Measurements from ENCODE around the gene GPNMB. TPM values are rescaled to one million over a fixed set of nuclear protein-coding genes. Genes with fewer than 3 reads are reported as not detected.
"Not testable (repeated sequence)": the region's sequence is repeated elsewhere in the genome, so short reads cannot be mapped to it uniquely, and the experiment has no call there.

GPNMB gene
- total RNA-seq, 1 donor from 2014 or later, result 145 TPM

DNA sequence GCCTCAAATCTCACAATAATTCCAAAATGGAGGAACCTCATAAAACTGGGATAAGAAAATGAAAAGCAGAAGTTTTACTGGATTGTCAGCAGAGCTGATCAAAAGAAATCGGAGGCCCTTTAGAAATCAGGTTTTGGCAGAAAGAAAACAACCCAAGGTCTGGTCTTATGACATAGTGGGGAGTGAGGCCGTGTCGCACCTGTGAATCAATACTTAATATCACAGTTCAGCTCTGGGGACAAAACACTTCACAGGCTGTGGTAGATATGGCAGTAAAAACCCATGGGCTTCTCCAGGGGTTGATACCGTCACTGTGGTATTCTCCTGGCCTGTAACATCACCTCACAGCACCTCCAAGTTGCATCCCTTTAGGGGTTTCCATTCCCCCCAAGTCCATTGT is 46.0 kb downstream of the GPNMB start:
- DNase-seq (ENCODE audit: low spot score) (no peak), ATAC-seq (no peak)

GRCh38 chr7:23293500-23294073 is 47.0 kb downstream of the GPNMB start:
- intact Hi-C loops (cut with DNase I), result no loop called here
- no peak for DNase-seq (ENCODE audit: low spot score)
- ATAC-seq, result no peak

More for the DNA sequence above, 46.0 kb downstream of the GPNMB start:
- intact Hi-C loops (cut with DNase I), result no loop called here

DNA sequence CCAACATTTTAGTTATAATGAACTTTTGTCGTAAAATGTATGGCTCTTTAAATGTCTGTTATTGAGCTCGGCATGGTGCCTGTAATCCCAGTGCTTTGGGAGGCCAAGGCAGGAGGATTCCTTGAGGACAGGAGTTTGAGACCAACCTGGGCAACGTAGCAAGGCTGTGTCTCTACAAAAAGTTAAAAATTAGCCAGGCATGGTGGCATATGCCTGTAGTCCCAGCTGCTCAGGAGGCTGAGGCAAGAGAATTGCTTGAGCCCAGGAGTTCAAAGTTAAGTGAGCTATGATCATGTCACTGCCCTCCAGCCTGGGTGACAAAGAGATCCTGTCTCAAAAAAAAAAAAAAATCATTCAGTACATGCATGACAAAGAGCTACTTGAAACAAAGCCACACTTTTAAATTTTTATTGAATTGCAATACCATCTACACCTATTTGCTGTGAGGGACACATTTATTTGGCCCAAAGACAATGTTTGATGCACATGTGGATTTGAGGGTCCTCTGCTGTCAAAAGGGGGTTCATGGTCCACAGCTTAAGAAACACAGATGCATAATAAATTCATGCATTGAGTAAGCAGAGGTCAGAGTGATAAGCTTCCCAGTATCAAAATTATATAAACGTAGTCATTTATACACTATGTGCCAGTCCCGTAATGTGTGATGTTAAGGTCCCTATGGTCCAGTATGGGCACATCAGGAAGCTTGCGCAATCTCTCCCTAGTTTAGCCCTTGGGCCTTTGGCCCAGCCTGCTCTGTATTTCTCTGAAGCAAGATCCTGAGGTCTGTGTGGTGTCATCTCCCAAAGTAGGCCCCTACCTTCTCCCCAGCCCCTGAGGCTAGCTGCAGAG is 48.2 kb downstream of the GPNMB start:
- DNase-seq (ENCODE audit: low spot score), result no peak
- ATAC-seq, result no peak
- intact Hi-C loops (cut with DNase I), result no loop called here

GRCh38 chr7:23295401-23295697 is 48.8 kb downstream of the GPNMB start:
- no peak for ATAC-seq
- intact Hi-C loops (cut with DNase I), result no loop called here
- no peak for DNase-seq (ENCODE audit: low spot score)

DNA sequence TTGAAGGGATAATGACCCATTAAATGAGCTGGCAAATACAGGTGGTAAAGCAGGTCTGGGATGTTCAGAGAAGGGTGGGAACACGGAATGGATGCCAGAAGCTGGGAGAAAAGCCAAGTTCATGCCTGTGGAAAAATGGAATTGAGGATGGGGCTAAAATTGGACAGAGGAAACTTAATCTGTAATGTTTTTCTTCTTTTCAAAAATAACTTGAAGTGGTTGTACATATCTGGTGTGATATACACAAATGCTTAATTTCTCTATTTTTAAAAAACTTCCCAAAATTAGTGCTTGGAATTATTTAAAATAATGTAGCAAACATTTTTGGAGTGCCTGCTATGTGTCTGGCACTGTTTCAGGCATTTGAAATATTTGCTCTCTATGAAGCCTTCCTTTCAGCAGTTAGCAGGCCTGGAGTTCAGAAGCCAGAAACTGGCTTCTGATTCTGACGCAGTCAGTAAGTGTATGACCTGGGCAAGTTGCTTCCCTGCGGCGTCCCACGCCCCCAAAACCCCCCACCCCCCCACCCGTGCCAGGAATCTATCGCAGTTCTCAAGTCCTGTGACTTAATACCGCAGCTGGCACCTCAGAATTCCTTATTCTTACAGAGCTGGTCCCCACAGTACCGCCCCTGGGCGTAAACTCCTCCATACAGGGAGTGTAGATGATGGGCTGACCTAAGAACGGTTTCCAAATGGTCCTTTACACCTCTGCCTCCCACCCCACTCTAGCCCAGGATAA is 51.7 kb downstream of the GPNMB start:
- DNase-seq (ENCODE audit: low spot score), result no peak
- peak; percentile 33 for ATAC-seq
- intact Hi-C loops (cut with DNase I), result no loop called here

GRCh38 chr7:23298885-23299769 is 52.6 kb downstream of the GPNMB start, which contains the start of gene MALSU1:
TSS of gene MALSU1 (plus strand) at chr7:23299339. CDS start at chr7:23299353, 14 bp downstream.
- ATAC-seq (peak; percentile 100), DNase-seq (ENCODE audit: low spot score) (peak; percentile 99)
- intact Hi-C loops (cut with DNase I), result no loop called here

- intact Hi-C loops (cut with DNase I), result no loop called here
- no peak for DNase-seq (ENCODE audit: low spot score)
- no peak for ATAC-seq
Observed at GRCh38 chr7:23299770-23300300, 53.3 kb downstream of the GPNMB start.

DNA sequence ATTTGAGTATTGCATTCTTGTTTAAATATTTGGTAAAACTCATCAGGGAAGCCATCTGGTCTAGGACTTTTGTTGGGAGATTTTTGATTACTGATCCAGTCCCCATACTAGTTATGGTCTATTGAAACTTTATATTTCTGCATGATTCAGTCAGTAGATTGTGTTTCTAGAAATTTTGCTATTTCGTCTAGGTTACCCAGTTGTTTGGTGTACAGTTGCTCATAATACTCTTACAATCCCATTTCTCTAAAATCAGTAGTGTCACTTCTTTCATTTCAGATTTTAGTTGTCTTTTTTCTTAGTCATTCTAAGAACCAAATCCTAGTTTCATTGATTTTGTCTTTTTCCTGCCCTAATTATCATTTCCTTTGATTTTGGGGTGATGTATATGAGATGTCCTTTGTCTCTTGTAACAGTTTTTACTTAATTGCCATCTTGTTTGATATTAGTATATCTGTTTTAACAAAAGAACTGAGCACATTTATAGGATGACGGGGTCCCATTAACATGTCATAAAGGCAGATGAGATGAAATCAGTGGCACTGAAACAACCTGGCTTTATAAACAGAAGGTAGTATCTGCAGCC is 60.5 kb downstream of the GPNMB start:
- intact Hi-C loops (cut with DNase I), result no loop called here
- DNase-seq (ENCODE audit: low spot score) (no peak), ATAC-seq (no peak)

- intact Hi-C loops (cut with DNase I), result no loop called here
- ATAC-seq (no peak), DNase-seq (ENCODE audit: low spot score) (no peak)
Observed at GRCh38 chr7:23308754-23309153, 62.2 kb downstream of the GPNMB start.

GRCh38 chr7:23312141-23312540 is 65.6 kb downstream of the GPNMB start:
- DNase-seq (ENCODE audit: low spot score); intact Hi-C loops (cut with DNase I); ATAC-seq: not testable (repeated sequence)

- intact Hi-C loops (cut with DNase I), result no loop called here
- DNase-seq (ENCODE audit: low spot score) (no peak), ATAC-seq (no peak)
Observed at GRCh38 chr7:23315366-23315765, 68.8 kb downstream of the GPNMB start.

Other genes starting within 250 kb of the GPNMB start
- 60.0 TPM for gene HYCC1, start 232.6 kb upstream of the GPNMB start, total RNA-seq
- gene KLHL7, start 141.0 kb upstream of the GPNMB start, total RNA-seq, result 29.1 TPM
- gene NUP42, start 64.7 kb upstream of the GPNMB start, total RNA-seq, result 26.6 TPM
- gene MALSU1, start 52.6 kb downstream of the GPNMB start, total RNA-seq, result 44.7 TPM
- 2.0 TPM for gene IGF2BP3, start 223.7 kb downstream of the GPNMB start, total RNA-seq